Mononuclear cell (primary cell): ENCODE results near the gene TIMP1. TPM values are rescaled to one million over a fixed set of nuclear protein-coding genes. Genes with fewer than 3 reads are reported as not detected.
A peak's percentile ranks its signal among the peaks of the same experiment; 100 is the strongest.

Source experiments
- H3K27me3 ChIP-seq: 2 replicates; pipeline ENCODE4 v1.6.0; 2011; ENCODE audit warnings: low read length, control low read depth; ENCODE audit not compliant: insufficient read depth
- H3K4me1 ChIP-seq: 2 replicates; pipeline ENCODE4 v1.5.1; 2011; ENCODE audit warnings: mild to moderate bottlenecking, low read length, control low read depth; ENCODE audit not compliant: insufficient read depth
- H3K4me3 ChIP-seq: 2 replicates; pipeline ENCODE4 v1.5.1; 2011; ENCODE audit warnings: mild to moderate bottlenecking, low read length, moderate library complexity
- H3K9me3 ChIP-seq: 2 replicates; pipeline ENCODE4 v1.5.1; 2011; ENCODE audit warnings: low read depth, mild to moderate bottlenecking, control low read depth, low read length
- total RNA-seq: library from RNA; depleted of rRNA; stranded (reverse); fragments of >200 nt; gene quantifications from one replicate; pipeline ENCODE4 v1.2.3, GENCODE V29; 2012

TIMP1 gene
- total RNA-seq, 1 donor, result 70.5 TPM

GRCh38 chrX:47610511-47610910, 28.3 kb downstream of the TIMP1 start:
- H3K4me1 ChIP-seq, result peaks cover 7% of the 10 kb centered on the region
- H3K27me3 ChIP-seq, result no peaks in the 10 kb centered on the region
- H3K9me3 ChIP-seq, result no peaks in the 10 kb centered on the region
- no peak overlapping the region for H3K4me3 ChIP-seq

- Histone ChIP-seq H3K27me3 (no peaks in the 10 kb centered on the region), H3K4me1 (peaks cover 7% of the 10 kb centered on the region), H3K9me3 (no peaks in the 10 kb centered on the region), H3K4me3 (no peak overlapping the region)
Observed at GRCh38 chrX:47611489-47611888, 29.3 kb downstream of the TIMP1 start.

GRCh38 chrX:47611926-47612325, 29.7 kb downstream of the TIMP1 start:
- no peaks in the 10 kb centered on the region for H3K9me3 ChIP-seq
- H3K27me3 ChIP-seq, result no peaks in the 10 kb centered on the region
- no peak overlapping the region for H3K4me3 ChIP-seq
- peaks cover 7% of the 10 kb centered on the region for H3K4me1 ChIP-seq

- Histone ChIP-seq H3K4me1 (peaks cover 7% of the 10 kb centered on the region), H3K9me3 (no peaks in the 10 kb centered on the region), H3K4me3 (no peak overlapping the region), H3K27me3 (no peaks in the 10 kb centered on the region)
Observed at GRCh38 chrX:47612418-47612817, 30.2 kb downstream of the TIMP1 start.

GRCh38 chrX:47613082-47613481, 30.8 kb downstream of the TIMP1 start:
- no peak overlapping the region for H3K4me3 ChIP-seq

GRCh38 chrX:47614618-47615017, 32.4 kb downstream of the TIMP1 start:
- no peaks in the 10 kb centered on the region for H3K27me3 ChIP-seq
- no peaks in the 10 kb centered on the region for H3K9me3 ChIP-seq
- H3K4me1 ChIP-seq, result peaks cover 4% of the 10 kb centered on the region
- H3K4me3 ChIP-seq, result no peak overlapping the region

More at GRCh38 chrX:47613082-47613481, 30.8 kb downstream of the TIMP1 start:
- peaks cover 7% of the 10 kb centered on the region for H3K4me1 ChIP-seq
- no peaks in the 10 kb centered on the region for H3K27me3 ChIP-seq
- H3K9me3 ChIP-seq, result no peaks in the 10 kb centered on the region

- Histone ChIP-seq H3K27me3 (no peaks in the 10 kb centered on the region), H3K9me3 (no peaks in the 10 kb centered on the region), H3K4me1 (peaks cover 16% of the 10 kb centered on the region), H3K4me3 (no peak overlapping the region)
Observed at GRCh38 chrX:47618923-47619485, 36.8 kb downstream of the TIMP1 start.

- Histone ChIP-seq H3K4me3 (peak within 1 kb of the TSS; percentile 6), H3K9me3 (no peaks in the 10 kb centered on the region), H3K4me1 (peaks cover 18% of the 10 kb centered on the region), H3K27me3 (no peaks in the 10 kb centered on the region)
Observed at GRCh38 chrX:47619486-47620302, 37.5 kb downstream of the TIMP1 start, which contains the start of gene SYN1. Gene SYN1, minus strand, starts transcription at chrX:47619857. Its CDS starts 129 bp downstream, at chrX:47619728.

- H3K4me1 ChIP-seq, result peaks cover 18% of the 10 kb centered on the region
- H3K9me3 ChIP-seq, result no peaks in the 10 kb centered on the region
- H3K27me3 ChIP-seq, result no peaks in the 10 kb centered on the region
- no peak overlapping the region for H3K4me3 ChIP-seq
Observed at GRCh38 chrX:47620303-47620685, 38.1 kb downstream of the TIMP1 start.

GRCh38 chrX:47621851-47622250, 39.6 kb downstream of the TIMP1 start:
- no peak overlapping the region for H3K4me3 ChIP-seq
- H3K27me3 ChIP-seq, result no peaks in the 10 kb centered on the region
- H3K9me3 ChIP-seq, result no peaks in the 10 kb centered on the region
- H3K4me1 ChIP-seq, result peaks cover 22% of the 10 kb centered on the region

- no peaks in the 10 kb centered on the region for H3K27me3 ChIP-seq
- peak overlapping the region; percentile 20 for H3K4me3 ChIP-seq
- H3K4me1 ChIP-seq, result peaks cover 37% of the 10 kb centered on the region
- no peaks in the 10 kb centered on the region for H3K9me3 ChIP-seq
Observed at GRCh38 chrX:47623540-47624027, 41.3 kb downstream of the TIMP1 start.

- Histone ChIP-seq H3K27me3 (no peaks in the 10 kb centered on the region), H3K9me3 (no peaks in the 10 kb centered on the region), H3K4me3 (no peak overlapping the region), H3K4me1 (peaks cover 42% of the 10 kb centered on the region)
Observed at GRCh38 chrX:47625365-47625764, 43.1 kb downstream of the TIMP1 start.

GRCh38 chrX:47628982-47629381, 46.7 kb downstream of the TIMP1 start:
- peaks cover 70% of the 10 kb centered on the region for H3K4me1 ChIP-seq
- peak overlapping the region; percentile 42 for H3K4me3 ChIP-seq
- no peaks in the 10 kb centered on the region for H3K27me3 ChIP-seq
- no peaks in the 10 kb centered on the region for H3K9me3 ChIP-seq

GRCh38 chrX:47629419-47630200, 47.4 kb downstream of the TIMP1 start, which contains the start of gene CFP:
Gene CFP, minus strand, starts transcription at chrX:47629930. Its CDS starts 86 bp downstream, at chrX:47629844.
- peak within 1 kb of the TSS; percentile 44 for H3K4me3 ChIP-seq
- peaks cover 74% of the 10 kb centered on the region for H3K4me1 ChIP-seq
- no peaks in the 10 kb centered on the region for H3K27me3 ChIP-seq
- no peaks in the 10 kb centered on the region for H3K9me3 ChIP-seq

GRCh38 chrX:47631676-47632075, 49.4 kb downstream of the TIMP1 start:
- Histone ChIP-seq H3K4me3 (no peak overlapping the region), H3K27me3 (no peaks in the 10 kb centered on the region), H3K4me1 (peaks cover 90% of the 10 kb centered on the region), H3K9me3 (no peaks in the 10 kb centered on the region)
